PC-3 (cell line): Measurements from ENCODE around the gene NEDD4. TPM values are rescaled to one million over a fixed set of nuclear protein-coding genes. Genes with fewer than 3 reads are reported as not detected.

ENCODE experiments used
- ATAC-seq: fragments of 200-7000 bp; cut with Tn5 transposase; 2 replicates; pipeline ENCODE4 v1.9.1; 2020; ENCODE audit warnings: mild to moderate bottlenecking, moderate library complexity
- BruUV-seq: library from RNA; stranded (reverse); fragments of 400-500 nt; replicated peaks from 2 replicates; lab custom pipeline; 2021; lab: Mats Ljungman, UMichigan
- CTCF ChIA-PET: fragments of 300-600 bp; sonication (Branson Sonifier 250); formaldehyde crosslinking; loops from one replicate; lab custom pipeline; 2022; ENCODE audit warnings: antibody characterized with exemption; lab: Charles Lee
- POLR2A ChIA-PET: fragments of 300-600 bp; sonication (Branson Sonifier 250); formaldehyde crosslinking; loops from one replicate; lab custom pipeline; 2022; ENCODE audit warnings: antibody characterized with exemption; ENCODE audit not compliant: unreplicated experiment; lab: Charles Lee
- DNase-seq: peaks from one replicate; pipeline ENCODE4 v3.0.0-alpha.2; 2015
- H2AFZ ChIP-seq: fragments of 300-600 bp; sonication (generic); 2 replicates; pipeline ENCODE4 v1.6.0; 2016; ENCODE audit warnings: antibody characterized with exemption, low read length
- H3F3A ChIP-seq: fragments of 300-600 bp; sonication (generic); one replicate; pipeline ENCODE4 v1.6.0; 2017; ENCODE audit warnings: antibody characterized with exemption, low read length, control low read depth, mild to moderate bottlenecking; ENCODE audit not compliant: unreplicated experiment
- H3K27ac ChIP-seq: fragments of 300-600 bp; sonication (generic); 2 replicates; pipeline ENCODE4 v1.5.1; 2016; ENCODE audit warnings: mild to moderate bottlenecking, low read length
- H3K27me3 ChIP-seq: fragments of 300-600 bp; sonication (generic); 2 replicates; pipeline ENCODE4 v1.6.1; 2016; ENCODE audit warnings: low read length, mixed read lengths
- H3K36me3 ChIP-seq: fragments of 300-600 bp; sonication (generic); 2 replicates; pipeline ENCODE4 v1.6.1; 2016; ENCODE audit warnings: low read depth, mixed run types, low read length, mixed read lengths
- H3K4me1 ChIP-seq: fragments of 300-600 bp; sonication (generic); 2 replicates; pipeline ENCODE4 v1.5.1; 2016; ENCODE audit warnings: low read length; ENCODE audit not compliant: insufficient read depth
- H3K4me2 ChIP-seq: fragments of 300-600 bp; sonication (generic); 2 replicates; pipeline ENCODE4 v1.6.0; 2016; ENCODE audit warnings: low read length
- H3K4me3 ChIP-seq: fragments of 300-600 bp; sonication (generic); 2 replicates; pipeline ENCODE4 v1.5.1; 2016; ENCODE audit warnings: mild to moderate bottlenecking, low read length, mixed read lengths
- H3K79me2 ChIP-seq: fragments of 300-600 bp; sonication (generic); 2 replicates; pipeline ENCODE4 v1.6.1; 2017; ENCODE audit warnings: low read length, mixed read lengths
- H3K9ac ChIP-seq: fragments of 300-600 bp; sonication (generic); 2 replicates; pipeline ENCODE4 v1.6.0; 2016; ENCODE audit warnings: mild to moderate bottlenecking, low read length
- H3K9me2 ChIP-seq: fragments of 300-600 bp; sonication (generic); replicated peaks from 2 replicates; pipeline ENCODE4 v1.6.1; 2016; ENCODE audit warnings: mixed run types, low read length, mixed read lengths
- H3K9me3 ChIP-seq: fragments of 300-600 bp; sonication (generic); 2 replicates; pipeline ENCODE4 v1.6.1; 2016; ENCODE audit warnings: low read length, mixed read lengths
- H4K20me1 ChIP-seq: fragments of 300-600 bp; sonication (generic); 2 replicates; pipeline ENCODE4 v1.6.1; 2016; ENCODE audit warnings: low read length, mixed read lengths
- CTCF ChIP-seq: fragments of 300-600 bp; sonication (generic); conservative IDR thresholded peaks from 2 replicates; pipeline ENCODE4 v1.5.1; 2017; ENCODE audit warnings: antibody characterized with exemption, low read depth, mild to moderate bottlenecking, low read length
- EZH2 ChIP-seq: fragments of 300-600 bp; sonication (generic); IDR thresholded peaks from one replicate; pipeline ENCODE4 v1.6.1; 2017; ENCODE audit warnings: antibody characterized with exemption, mild to moderate bottlenecking, low read length; ENCODE audit not compliant: unreplicated experiment
- EZH2phosphoT487 ChIP-seq: fragments of 300-600 bp; sonication (generic); IDR thresholded peaks from 2 replicates; pipeline ENCODE4 v1.6.1; 2018; ENCODE audit warnings: mild to moderate bottlenecking, antibody characterized with exemption, low read length, borderline replicate concordance
- intact Hi-C: fragments of 100-400 bp; cut with micrococcal nuclease; formaldehyde crosslinking; loops from 2 replicates; pipeline ENCODE4 v1.9.0; 2023
- total RNA-seq: library from RNA; depleted of rRNA; stranded (reverse); fragments of >200 nt; gene quantifications from 2 replicates; pipeline ENCODE4 v1.2.3, GENCODE V29; 2014

The NEDD4 gene
- total RNA-seq, 1 experiment from 2014 or later, result 9.6 TPM

GRCh38 chr15:55799291-55800212 is 193.9 kb downstream of the NEDD4 start:
- peak overlapping the region; percentile 94 for H2AFZ ChIP-seq
- DNase-seq (peak; percentile 43), ATAC-seq (no peak)
- no peaks in the 10 kb centered on the region for H3K79me2 ChIP-seq
- H3K9me2 ChIP-seq, result no peaks in the 10 kb centered on the region
- ChIA-PET CTCF (no interaction called here), POLR2A (no interaction called here)
- H3F3A ChIP-seq, result no peaks in the 10 kb centered on the region
- H3K27me3 ChIP-seq, result no peaks in the 10 kb centered on the region
- TF ChIP-seq EZH2 (no peak), EZH2phosphoT487 (no peak), CTCF (peak; percentile 73)
- no peaks in the 10 kb centered on the region for H3K9me3 ChIP-seq
- H4K20me1 ChIP-seq, result no peaks in the 10 kb centered on the region
- no TSS peak for BruUV-seq
- H3K4me3 ChIP-seq, result no peak overlapping the region
- intact Hi-C loops, result loop anchor here (1.0 kb wide), 1 partner anchor 151 kb away; no protein-coding TSS in a partner anchor
- no peak overlapping the region for H3K27ac ChIP-seq
- no peak overlapping the region for H3K4me2 ChIP-seq
- H3K9ac ChIP-seq, result no peak overlapping the region
- H3K36me3 ChIP-seq, result no peaks in the 10 kb centered on the region
- H3K4me1 ChIP-seq, result no peaks in the 10 kb centered on the region; the same call in 1 of the 2 replicates

GRCh38 chr15:55796321-55796965 is 197.0 kb downstream of the NEDD4 start:
- no peak overlapping the region for H3K4me3 ChIP-seq
- no peaks in the 10 kb centered on the region for H3K36me3 ChIP-seq
- intact Hi-C loops, result no loop called here
- ChIA-PET CTCF (no interaction called here), POLR2A (no interaction called here)
- H4K20me1 ChIP-seq, result no peaks in the 10 kb centered on the region
- H3F3A ChIP-seq, result no peaks in the 10 kb centered on the region
- no peak overlapping the region for H3K9ac ChIP-seq
- H3K27me3 ChIP-seq, result no peaks in the 10 kb centered on the region
- H3K4me2 ChIP-seq, result no peak overlapping the region
- no peaks in the 10 kb centered on the region for H3K9me3 ChIP-seq
- no peak overlapping the region for H2AFZ ChIP-seq
- no TSS peak for BruUV-seq
- TF ChIP-seq CTCF, result no peak
- ATAC-seq (no peak), DNase-seq (peak; percentile 51)
- H3K9me2 ChIP-seq, result no peaks in the 10 kb centered on the region
- H3K4me1 ChIP-seq, result peaks cover 12% of the 10 kb centered on the region
- no peak overlapping the region for H3K27ac ChIP-seq
- H3K79me2 ChIP-seq, result no peaks in the 10 kb centered on the region

DNA sequence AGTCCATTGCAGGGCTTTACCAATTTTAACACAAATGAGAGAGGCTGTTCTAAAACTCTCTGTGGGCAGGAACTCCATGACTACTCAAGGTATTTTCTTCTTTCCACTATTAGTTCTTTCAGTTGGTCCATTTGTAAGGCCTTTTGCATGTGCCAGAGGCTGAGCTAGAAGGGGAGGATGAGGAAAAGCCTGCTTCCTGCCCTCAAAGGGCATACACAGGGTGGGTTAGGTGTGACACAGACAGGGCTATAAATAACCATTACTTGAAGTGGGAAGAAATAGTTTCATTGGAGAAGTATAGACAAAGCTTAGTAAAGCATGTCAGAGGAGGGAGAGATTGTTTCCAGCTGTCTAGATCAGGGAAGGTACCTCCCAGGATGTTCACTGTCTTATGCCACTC is 198.4 kb downstream of the NEDD4 start:
- ATAC-seq (no peak), DNase-seq (no peak)
- no peaks in the 10 kb centered on the region for H4K20me1 ChIP-seq
- H3F3A ChIP-seq, result no peaks in the 10 kb centered on the region
- no peak overlapping the region for H2AFZ ChIP-seq
- no peaks in the 10 kb centered on the region for H3K79me2 ChIP-seq
- peaks cover 14% of the 10 kb centered on the region for H3K4me1 ChIP-seq
- H3K4me3 ChIP-seq, result no peak overlapping the region
- intact Hi-C loops, result no loop called here
- BruUV-seq, result no TSS peak
- CTCF ChIA-PET, result no interaction called here
- POLR2A ChIA-PET, result no interaction called here
- no peak overlapping the region for H3K9ac ChIP-seq
- TF ChIP-seq EZH2phosphoT487 (no peak), EZH2 (no peak), CTCF (no peak)
- H3K36me3 ChIP-seq, result no peaks in the 10 kb centered on the region
- no peaks in the 10 kb centered on the region for H3K27me3 ChIP-seq
- H3K27ac ChIP-seq, result no peak overlapping the region
- no peaks in the 10 kb centered on the region for H3K9me2 ChIP-seq
- no peaks in the 10 kb centered on the region for H3K9me3 ChIP-seq
- no peak overlapping the region for H3K4me2 ChIP-seq
